BLaER1 (cell line): ENCODE measurements around the gene ALAS1.
A peak's percentile ranks its signal among the peaks of the same experiment; 100 is the strongest.
"Not testable (repeated sequence)": the region's sequence is repeated elsewhere in the genome, so short reads cannot be mapped to it uniquely, and the experiment has no call there.

Experiments
- H3K27ac ChIP-seq: shearing (Covaris generic); formaldehyde crosslinking; 2 replicates; pipeline ENCODE4 v1.8.1; 2022
- H3K27me3 ChIP-seq: shearing (Covaris generic); formaldehyde crosslinking; 2 replicates; pipeline ENCODE4 v1.8.1; 2022
- H3K36me3 ChIP-seq: shearing (Covaris generic); formaldehyde crosslinking; 2 replicates; pipeline ENCODE4 v1.8.1; 2022
- H3K4me1 ChIP-seq: shearing (Covaris generic); formaldehyde crosslinking; 2 replicates; pipeline ENCODE4 v1.8.1; 2022
- H3K4me2 ChIP-seq: shearing (Covaris generic); formaldehyde crosslinking; 2 replicates; pipeline ENCODE4 v1.8.1; 2022
- H3K4me3 ChIP-seq: shearing (Covaris generic); formaldehyde crosslinking; 2 replicates; pipeline ENCODE4 v1.8.1; 2022
- H3K9ac ChIP-seq: shearing (Covaris generic); formaldehyde crosslinking; 2 replicates; pipeline ENCODE4 v1.8.1; 2022
- H3K9me3 ChIP-seq: shearing (Covaris generic); formaldehyde crosslinking; 2 replicates; pipeline ENCODE4 v1.8.1; 2022
- H4K20me1 ChIP-seq: shearing (Covaris generic); formaldehyde crosslinking; 2 replicates; pipeline ENCODE4 v1.8.1; 2022
- Cebpa-rat ChIP-seq: shearing (Covaris generic); IDR thresholded peaks from 2 replicates; pipeline ENCODE4 v1.8.1; 2022

ALAS1 gene

DNA sequence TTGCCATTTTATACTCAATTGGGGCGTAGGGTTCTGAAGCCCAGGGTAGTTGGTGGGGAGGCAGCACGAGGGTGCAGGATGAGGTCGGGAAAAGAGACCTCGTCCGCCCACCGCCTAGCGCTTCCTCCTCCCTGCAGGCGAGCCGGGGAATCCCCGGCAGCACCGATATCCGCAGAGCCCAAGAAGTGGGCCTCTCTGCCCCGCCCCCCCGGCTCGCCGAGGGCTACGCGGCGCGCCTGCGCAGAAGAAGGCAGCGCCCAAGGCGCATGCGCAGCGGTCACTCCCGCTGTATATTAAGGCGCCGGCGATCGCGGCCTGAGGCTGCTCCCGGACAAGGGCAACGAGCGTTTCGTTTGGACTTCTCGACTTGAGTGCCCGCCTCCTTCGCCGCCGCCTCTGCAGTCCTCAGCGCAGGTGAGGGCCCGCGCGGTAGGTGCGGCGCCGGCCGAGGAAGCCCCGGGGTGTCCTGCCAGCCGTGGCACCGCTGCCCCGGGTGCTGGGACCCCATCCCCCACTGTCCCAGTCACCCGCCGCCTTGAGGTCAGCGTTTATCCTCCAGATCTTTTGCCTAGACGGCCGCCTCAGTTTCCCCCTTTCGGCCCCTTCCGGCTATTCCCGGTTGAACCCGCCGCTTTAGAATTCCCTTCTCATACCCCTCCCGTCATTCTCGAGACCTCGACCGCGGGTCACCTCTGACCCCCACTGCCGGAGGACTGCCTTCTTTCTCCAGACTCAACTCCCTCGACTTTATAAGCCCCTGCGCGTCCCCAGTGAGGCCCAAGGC, at the start of gene ALAS1:
ALAS1 (plus strand) TSS at position 319 of the 784 bp plus-strand sequence. CDS start 1,082 bp downstream, outside the sequence.
- Histone ChIP-seq H3K9ac (peak within 1 kb of the TSS; percentile 93), H3K36me3 (peaks cover 36% of the 10 kb centered on the region), H3K27me3 (no peaks in the 10 kb centered on the region), H3K4me1 (peaks cover 38% of the 10 kb centered on the region), H3K27ac (peak within 1 kb of the TSS; percentile 87), H4K20me1 (peaks cover 12% of the 10 kb centered on the region; the same call in 1 of the 2 replicates), H3K4me3 (peak within 1 kb of the TSS; percentile 98), H3K4me2 (peak within 1 kb of the TSS; percentile 96), H3K9me3 (no peaks in the 10 kb centered on the region)
- no peak for TF ChIP-seq Cebpa-rat

DNA sequence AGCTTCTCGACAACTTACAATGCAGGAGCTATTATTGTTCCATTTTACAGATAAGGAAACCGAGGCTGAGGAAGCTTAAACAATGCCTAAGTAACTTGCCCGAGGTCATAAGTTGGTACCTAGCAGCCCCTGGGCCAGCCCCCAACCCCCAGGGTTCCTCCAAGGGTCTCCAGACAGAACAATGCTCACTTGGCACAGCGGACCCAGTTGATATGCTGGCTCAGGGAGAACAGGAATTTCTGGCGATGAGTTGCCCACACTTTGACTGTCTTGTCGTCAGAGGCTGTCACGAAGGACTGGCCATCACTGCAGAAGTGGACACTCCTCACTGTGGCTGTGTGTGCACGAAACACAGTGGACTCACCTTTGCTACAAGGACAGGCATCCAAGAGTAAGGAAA, 48.9 kb upstream of the ALAS1 start:
- Histone ChIP-seq H3K9ac (0 out of 2 replicates have a peak overlapping the region, but pooled peaks have one; percentile 8), H3K4me3 (no peak overlapping the region), H3K27ac (no peak overlapping the region), H3K36me3 (peaks cover 70% of the 10 kb centered on the region), H3K27me3 (no peaks in the 10 kb centered on the region), H3K9me3 (no peaks in the 10 kb centered on the region), H3K4me2 (no peak overlapping the region), H4K20me1 (no peaks in the 10 kb centered on the region), H3K4me1 (peaks cover 18% of the 10 kb centered on the region)
- no peak for TF ChIP-seq Cebpa-rat

DNA sequence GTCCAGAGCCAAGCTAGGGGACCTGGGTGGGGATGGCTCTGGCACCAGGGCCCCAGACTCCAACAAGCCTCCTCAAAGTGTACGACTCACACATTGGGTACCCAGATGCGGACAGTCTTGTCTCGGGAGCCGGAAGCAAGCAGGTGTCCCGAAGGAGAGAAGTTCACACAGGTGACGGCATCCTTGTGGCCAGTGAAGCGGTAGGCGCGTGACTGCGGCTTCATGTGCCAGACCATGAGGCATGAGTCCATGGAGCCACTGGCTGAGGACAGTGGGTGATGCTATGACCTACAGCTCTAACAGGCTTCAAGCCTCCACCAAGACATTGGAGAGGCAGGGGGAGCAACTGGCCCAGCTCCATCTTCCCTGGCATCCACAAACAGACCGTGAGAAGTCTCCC, 48.2 kb upstream of the ALAS1 start:
- Histone ChIP-seq H4K20me1 (no peaks in the 10 kb centered on the region), H3K4me1 (peaks cover 15% of the 10 kb centered on the region), H3K27ac (no peak overlapping the region), H3K9me3 (no peaks in the 10 kb centered on the region), H3K27me3 (no peaks in the 10 kb centered on the region), H3K9ac (0 out of 2 replicates have a peak overlapping the region, but pooled peaks have one; percentile 8), H3K4me3 (no peak overlapping the region), H3K36me3 (peaks cover 66% of the 10 kb centered on the region), H3K4me2 (no peak overlapping the region)
- TF ChIP-seq Cebpa-rat: no peak

DNA sequence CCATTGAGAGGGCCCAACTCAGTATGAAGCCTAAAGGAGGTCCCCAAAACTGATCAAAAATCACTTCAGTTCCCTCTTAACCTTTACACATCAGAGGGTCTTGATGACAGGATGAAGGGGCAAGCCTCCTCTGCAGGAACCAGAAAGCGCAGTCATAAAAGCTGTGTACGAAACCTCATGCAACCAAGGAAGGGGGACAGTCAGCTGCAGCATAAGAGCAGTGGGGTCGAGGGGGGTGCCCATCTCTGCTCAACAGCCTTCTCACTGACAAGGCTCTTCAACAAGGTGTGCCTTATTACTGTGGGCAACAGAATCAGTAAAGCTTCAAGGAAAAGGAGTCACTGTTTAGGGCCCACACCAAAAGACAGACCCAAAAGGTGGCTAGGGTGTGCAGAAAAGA, 47.6 kb upstream of the ALAS1 start:
- Histone ChIP-seq H3K4me2 (no peak overlapping the region), H3K27me3 (no peaks in the 10 kb centered on the region), H3K36me3 (peaks cover 60% of the 10 kb centered on the region), H3K27ac (no peak overlapping the region), H3K9me3 (no peaks in the 10 kb centered on the region), H3K4me3 (no peak overlapping the region), H3K9ac (peak overlapping the region; percentile 27), H3K4me1 (peaks cover 20% of the 10 kb centered on the region), H4K20me1 (no peaks in the 10 kb centered on the region)
- TF ChIP-seq Cebpa-rat: no peak

DNA sequence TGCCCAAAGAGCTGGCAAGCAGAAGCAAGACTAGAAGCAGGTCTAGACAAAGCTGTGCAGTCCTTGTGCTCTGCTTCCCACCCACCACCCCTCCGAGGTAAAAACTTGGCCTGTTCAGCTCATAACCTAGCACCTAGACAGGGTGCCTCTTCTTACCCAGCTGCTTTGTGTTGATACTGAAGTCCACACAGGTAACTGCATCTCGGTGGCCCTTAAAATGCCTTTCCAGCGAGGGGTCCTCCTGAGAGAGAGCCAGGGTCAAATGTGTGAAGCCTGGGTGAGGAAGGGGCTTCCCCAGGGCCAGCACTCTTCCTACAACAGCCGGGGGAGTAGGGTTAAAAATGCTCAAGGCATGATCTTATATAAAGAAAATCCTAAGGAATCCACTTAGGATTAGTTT, 47.1 kb upstream of the ALAS1 start:
- peaks cover 55% of the 10 kb centered on the region for H3K36me3 ChIP-seq
- H3K9ac ChIP-seq: peak overlapping the region; percentile 27
- no peak overlapping the region for H3K4me3 ChIP-seq
- no peak for TF ChIP-seq Cebpa-rat
- H4K20me1 ChIP-seq: no peaks in the 10 kb centered on the region
- H3K4me1 ChIP-seq: peaks cover 22% of the 10 kb centered on the region
- H3K4me2 ChIP-seq: no peak overlapping the region
- no peak overlapping the region for H3K27ac ChIP-seq
- no peaks in the 10 kb centered on the region for H3K27me3 ChIP-seq
- H3K9me3 ChIP-seq: no peaks in the 10 kb centered on the region

DNA sequence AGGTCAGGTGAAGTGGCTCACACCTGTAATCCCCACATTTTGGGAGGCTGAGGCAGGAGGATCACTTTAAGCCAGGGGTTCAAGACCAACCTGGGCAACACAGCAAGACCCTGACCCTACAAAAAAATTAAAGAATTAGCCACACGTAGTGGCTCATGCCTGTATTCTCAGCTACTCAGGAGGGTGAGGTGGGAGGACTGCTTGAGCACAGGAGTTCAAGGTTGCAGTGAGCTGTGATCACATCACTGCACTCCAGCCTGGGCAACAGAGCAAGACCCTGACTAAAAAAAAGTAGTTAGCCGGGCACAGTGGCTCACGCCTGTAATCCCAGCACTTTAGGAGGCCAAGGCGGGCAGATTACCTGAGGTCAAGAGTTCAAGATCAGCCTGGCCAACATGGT, 46.0 kb upstream of the ALAS1 start:
- H3K27me3 ChIP-seq, H3K4me3 ChIP-seq, H3K4me2 ChIP-seq, H3K27ac ChIP-seq, H4K20me1 ChIP-seq, H3K9ac ChIP-seq, H3K9me3 ChIP-seq: not testable (repeated sequence)
- peaks cover 43% of the 10 kb centered on the region for H3K36me3 ChIP-seq
- peaks cover 22% of the 10 kb centered on the region for H3K4me1 ChIP-seq

DNA sequence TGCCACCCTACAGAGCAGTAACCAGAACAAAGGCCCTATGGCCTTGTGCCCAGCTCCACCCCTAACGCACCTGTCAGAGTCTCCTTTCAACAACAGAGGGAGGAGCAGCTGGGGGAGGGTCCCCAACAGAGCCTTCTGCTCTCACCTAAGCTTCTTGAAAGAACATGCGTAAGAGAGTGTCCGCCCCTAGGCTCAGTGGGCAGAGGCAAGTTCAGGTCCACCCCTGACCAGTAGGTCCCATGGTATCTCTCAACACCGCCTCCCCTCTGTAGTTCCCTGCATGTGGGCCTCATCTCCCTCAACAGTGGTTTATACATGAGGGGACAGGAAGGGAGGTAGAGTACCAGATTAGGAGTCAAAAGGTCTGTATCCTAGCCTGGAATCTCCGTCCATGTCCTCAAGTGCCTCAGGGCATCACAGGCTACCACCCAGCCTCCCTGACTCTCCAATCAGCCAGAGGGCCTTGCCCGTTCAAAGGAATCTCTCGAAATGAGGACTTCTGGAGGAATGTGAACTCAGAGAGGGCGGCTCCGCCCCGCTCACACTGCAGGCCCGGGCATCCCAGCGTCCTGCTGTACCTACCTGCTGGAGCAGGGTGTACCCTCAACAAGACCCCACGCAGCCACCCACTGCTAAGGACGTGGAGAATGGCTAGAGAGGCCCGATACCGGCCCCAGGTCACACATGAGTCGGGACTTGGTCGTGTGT, 44.4 kb upstream of the ALAS1 start:
- H3K9ac ChIP-seq: peak overlapping the region; percentile 84

DNA sequence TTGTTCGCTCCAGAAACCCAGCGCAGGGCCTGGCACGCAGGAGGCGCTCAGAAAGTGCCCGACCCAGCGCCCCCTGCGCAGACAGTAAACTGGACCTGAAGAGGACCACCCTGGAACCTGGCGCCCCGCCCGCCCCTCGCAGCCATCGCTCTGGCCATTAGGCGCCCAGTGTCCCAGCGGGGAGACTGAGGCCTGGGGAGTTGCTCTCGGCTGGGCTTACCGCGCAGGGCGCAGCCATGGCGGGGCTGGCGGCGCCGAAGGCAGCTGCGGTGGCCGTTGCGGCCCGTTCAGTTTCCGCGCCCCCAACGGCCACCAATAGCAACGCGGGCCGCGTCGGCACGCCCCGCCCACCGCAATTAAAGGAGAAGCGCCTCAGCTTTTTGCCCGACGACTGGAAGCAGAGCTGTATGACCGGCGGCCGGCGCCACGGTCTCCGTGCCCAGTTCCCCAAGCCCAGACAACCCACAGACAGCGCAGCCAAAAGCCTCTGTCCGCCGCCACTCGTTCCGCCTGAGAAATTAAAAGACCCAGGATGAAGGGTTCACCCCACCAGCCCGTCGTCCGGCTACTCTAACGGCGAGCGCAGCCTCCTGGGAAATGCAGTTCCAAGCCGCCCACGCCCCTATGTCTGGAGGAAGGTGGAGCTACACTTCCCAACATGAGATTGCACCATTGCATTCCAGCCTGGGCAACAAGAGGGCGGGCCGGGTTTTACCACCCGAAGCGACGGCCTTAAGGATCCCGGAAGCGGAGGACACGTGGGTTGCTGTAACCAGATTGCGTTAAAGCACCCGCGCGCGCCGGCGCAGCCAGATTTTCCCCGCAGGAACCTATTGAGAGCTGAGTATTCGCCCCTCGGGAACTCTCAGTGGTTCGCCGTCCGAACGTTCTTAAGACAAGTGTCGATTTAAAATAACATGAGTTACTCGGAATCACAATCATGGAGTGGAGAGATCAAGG, 43.5 kb upstream of the ALAS1 start, which contains the start of gene POC1A:
POC1A (minus strand) TSS at position 289 of the 960 bp plus-strand sequence; CDS start at position 238, 51 bp downstream.
- H3K4me3 ChIP-seq: peak within 1 kb of the TSS; percentile 81
- TF ChIP-seq Cebpa-rat: peak; percentile 94
- H3K9ac ChIP-seq: peak within 1 kb of the TSS; percentile 84
- no peaks in the 10 kb centered on the region for H4K20me1 ChIP-seq
- H3K27me3 ChIP-seq: no peaks in the 10 kb centered on the region
- peaks cover 22% of the 10 kb centered on the region for H3K4me1 ChIP-seq
- no peaks in the 10 kb centered on the region for H3K9me3 ChIP-seq
- peaks cover 19% of the 10 kb centered on the region for H3K36me3 ChIP-seq
- peak within 1 kb of the TSS; percentile 81 for H3K27ac ChIP-seq
- H3K4me2 ChIP-seq: peak within 1 kb of the TSS; percentile 96

More for the DNA sequence above, 44.4 kb upstream of the ALAS1 start:
- no peaks in the 10 kb centered on the region for H3K27me3 ChIP-seq
- H4K20me1 ChIP-seq: no peaks in the 10 kb centered on the region
- peak overlapping the region; percentile 96 for H3K4me2 ChIP-seq
- no peak for TF ChIP-seq Cebpa-rat
- peaks cover 28% of the 10 kb centered on the region for H3K36me3 ChIP-seq
- H3K9me3 ChIP-seq: no peaks in the 10 kb centered on the region
- H3K4me3 ChIP-seq: peak overlapping the region; percentile 81
- peak overlapping the region; percentile 81 for H3K27ac ChIP-seq
- H3K4me1 ChIP-seq: peaks cover 22% of the 10 kb centered on the region

DNA sequence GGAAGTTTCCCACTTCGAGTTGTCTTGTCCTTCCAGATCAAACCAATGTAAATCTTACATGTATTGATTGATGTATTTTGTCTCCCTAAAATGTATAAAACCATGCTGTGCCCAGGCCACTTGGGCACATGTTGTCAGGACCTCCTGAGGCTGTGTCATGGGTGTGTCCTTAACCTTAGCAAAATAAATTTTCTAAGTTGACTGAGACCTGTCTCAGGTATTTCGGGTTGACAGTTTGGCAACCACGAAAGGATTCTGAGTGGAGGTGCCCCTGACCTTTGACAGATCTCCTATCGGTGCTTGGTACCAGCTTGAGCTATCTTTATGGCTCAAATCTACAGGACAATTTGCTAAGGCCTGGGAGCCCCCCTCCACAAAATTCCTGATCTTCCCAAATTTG, 42.0 kb upstream of the ALAS1 start:
- no peak overlapping the region for H3K27ac ChIP-seq
- TF ChIP-seq Cebpa-rat: no peak
- H3K4me2 ChIP-seq: no peak overlapping the region
- H3K36me3 ChIP-seq: peaks cover 4% of the 10 kb centered on the region
- no peaks in the 10 kb centered on the region for H4K20me1 ChIP-seq
- no peak overlapping the region for H3K4me3 ChIP-seq
- no peaks in the 10 kb centered on the region for H3K27me3 ChIP-seq
- no peaks in the 10 kb centered on the region for H3K9me3 ChIP-seq
- peaks cover 22% of the 10 kb centered on the region for H3K4me1 ChIP-seq
- no peak overlapping the region for H3K9ac ChIP-seq
